Measurements from ENCODE around the gene AKIP1.
A peak's percentile ranks its signal among the peaks of the same experiment; 100 is the strongest.

AKIP1 gene

GRCh38 chr11:8908099-8908498, 2.9 kb upstream of the AKIP1 start:
- no peak overlapping the region for H3K4me3 ChIP-seq

GRCh38 chr11:8910649-8911026, 351 bp upstream of the AKIP1 start:
- TF ChIP-seq FOXP2 (optimal IDR thresholded peaks at IDR 0.05; ENCODE audit: control extremely low read depth, extremely low read length, insufficient read depth), result no peak
- no peak for TF ChIP-seq EZH2 (IDR thresholded peaks at IDR 0.05)
- TF ChIP-seq POLR2AphosphoS5 (IDR thresholded peaks at IDR 0.05; ENCODE audit: borderline replicate concordance, low read depth, low read length), result no peak
- DNase-seq (ENCODE audit: low read depth, low spot score), result no peak
- peak overlapping the region; percentile 70 for H3K4me3 ChIP-seq
- H3K36me3 ChIP-seq (ENCODE audit: insufficient read depth, low read length), result no peaks in the 10 kb centered on the region
- no peaks in the 10 kb centered on the region for H3K9me3 ChIP-seq (ENCODE audit: low read depth, low read length)
- no peak overlapping the region for H3K27ac ChIP-seq
- H3K9ac ChIP-seq (ENCODE audit: insufficient read length), result no peak overlapping the region

More at GRCh38 chr11:8908099-8908498, 2.9 kb upstream of the AKIP1 start:
- Histone ChIP-seq H3K36me3 (ENCODE audit: insufficient read depth, low read length) (no peaks in the 10 kb centered on the region), H3K27ac (no peak overlapping the region), H3K9me3 (ENCODE audit: low read depth, low read length) (no peaks in the 10 kb centered on the region), H3K9ac (ENCODE audit: insufficient read length) (no peak overlapping the region)
- DNase-seq (ENCODE audit: low read depth, low spot score), result no peak
- no peak for TF ChIP-seq EZH2 (IDR thresholded peaks at IDR 0.05)
- TF ChIP-seq POLR2AphosphoS5 (IDR thresholded peaks at IDR 0.05; ENCODE audit: borderline replicate concordance, low read depth, low read length), result no peak
- TF ChIP-seq FOXP2 (optimal IDR thresholded peaks at IDR 0.05; ENCODE audit: control extremely low read depth, extremely low read length, insufficient read depth), result no peak

GRCh38 chr11:8913961-8914660, 3.1 kb downstream of the AKIP1 start:
- no peak for TF ChIP-seq POLR2AphosphoS5 (IDR thresholded peaks at IDR 0.05; ENCODE audit: borderline replicate concordance, low read depth, low read length)
- no peak for TF ChIP-seq EZH2 (IDR thresholded peaks at IDR 0.05)
- TF ChIP-seq FOXP2 (optimal IDR thresholded peaks at IDR 0.05; ENCODE audit: control extremely low read depth, extremely low read length, insufficient read depth), result no peak
- no peak for DNase-seq (ENCODE audit: low read depth, low spot score)
- Histone ChIP-seq H3K9me3 (ENCODE audit: low read depth, low read length) (no peaks in the 10 kb centered on the region), H3K9ac (ENCODE audit: insufficient read length) (peak overlapping the region; percentile 35), H3K27ac (0 out of 2 replicates have a peak overlapping the region, but pooled peaks have one; percentile 55), H3K4me3 (no peak overlapping the region), H3K36me3 (ENCODE audit: insufficient read depth, low read length) (peaks cover 23% of the 10 kb centered on the region; the same call in 1 of the 2 replicates)

GRCh38 chr11:8914661-8915018, 3.7 kb downstream of the AKIP1 start:
- Histone ChIP-seq H3K4me3 (no peak overlapping the region), H3K9me3 (ENCODE audit: low read depth, low read length) (no peaks in the 10 kb centered on the region), H3K9ac (ENCODE audit: insufficient read length) (no peak overlapping the region), H3K27ac (no peak overlapping the region), H3K36me3 (ENCODE audit: insufficient read depth, low read length) (peaks cover 27% of the 10 kb centered on the region; the same call in 1 of the 2 replicates)
- no peak for DNase-seq (ENCODE audit: low read depth, low spot score)
- TF ChIP-seq FOXP2 (optimal IDR thresholded peaks at IDR 0.05; ENCODE audit: control extremely low read depth, extremely low read length, insufficient read depth) (no peak), EZH2 (IDR thresholded peaks at IDR 0.05) (no peak)

GRCh38 chr11:8917157-8917825, 6.3 kb downstream of the AKIP1 start:
- H3K9ac ChIP-seq (ENCODE audit: insufficient read length), result no peak overlapping the region
- no peak for TF ChIP-seq FOXP2 (optimal IDR thresholded peaks at IDR 0.05; ENCODE audit: control extremely low read depth, extremely low read length, insufficient read depth)
- TF ChIP-seq EZH2 (IDR thresholded peaks at IDR 0.05), result no peak
- no peak for TF ChIP-seq POLR2AphosphoS5 (IDR thresholded peaks at IDR 0.05; ENCODE audit: borderline replicate concordance, low read depth, low read length)
- no peak for DNase-seq (ENCODE audit: low read depth, low spot score)
- H3K9me3 ChIP-seq (ENCODE audit: low read depth, low read length), result no peaks in the 10 kb centered on the region
- peak overlapping the region; percentile 79 for H3K27ac ChIP-seq
- peak overlapping the region; percentile 50 for H3K4me3 ChIP-seq
- peaks cover 50% of the 10 kb centered on the region; the same call in 1 of the 2 replicates for H3K36me3 ChIP-seq (ENCODE audit: insufficient read depth, low read length)

- no peaks in the 10 kb centered on the region for H3K9me3 ChIP-seq (ENCODE audit: low read depth, low read length)
- DNase-seq (ENCODE audit: low read depth, low spot score), result no peak
- no peak overlapping the region for H3K27ac ChIP-seq
- H3K36me3 ChIP-seq (ENCODE audit: insufficient read depth, low read length), result peaks cover 44% of the 10 kb centered on the region; the same call in 1 of the 2 replicates
- no peak overlapping the region for H3K9ac ChIP-seq (ENCODE audit: insufficient read length)
- no peak overlapping the region for H3K4me3 ChIP-seq
- TF ChIP-seq FOXP2 (optimal IDR thresholded peaks at IDR 0.05; ENCODE audit: control extremely low read depth, extremely low read length, insufficient read depth) (no peak), EZH2 (IDR thresholded peaks at IDR 0.05) (no peak), POLR2AphosphoS5 (IDR thresholded peaks at IDR 0.05; ENCODE audit: borderline replicate concordance, low read depth, low read length) (no peak)
Measured at GRCh38 chr11:8922691-8923090, 11.7 kb downstream of the AKIP1 start.

- H3K9me3 ChIP-seq (ENCODE audit: low read depth, low read length), result no peaks in the 10 kb centered on the region
- DNase-seq (ENCODE audit: low read depth, low spot score), result no peak
- no peak for TF ChIP-seq POLR2AphosphoS5 (IDR thresholded peaks at IDR 0.05; ENCODE audit: borderline replicate concordance, low read depth, low read length)
- TF ChIP-seq FOXP2 (optimal IDR thresholded peaks at IDR 0.05; ENCODE audit: control extremely low read depth, extremely low read length, insufficient read depth), result no peak
- no peak for TF ChIP-seq EZH2 (IDR thresholded peaks at IDR 0.05)
- H3K4me3 ChIP-seq, result no peak overlapping the region
- no peak overlapping the region for H3K27ac ChIP-seq
- peaks cover 17% of the 10 kb centered on the region; the same call in 1 of the 2 replicates for H3K36me3 ChIP-seq (ENCODE audit: insufficient read depth, low read length)
- H3K9ac ChIP-seq (ENCODE audit: insufficient read length), result no peak overlapping the region
Measured at GRCh38 chr11:8925711-8926110, 14.7 kb downstream of the AKIP1 start.

GRCh38 chr11:8926236-8926635, 15.2 kb downstream of the AKIP1 start:
- Histone ChIP-seq H3K36me3 (ENCODE audit: insufficient read depth, low read length) (peaks cover 12% of the 10 kb centered on the region; the same call in 1 of the 2 replicates), H3K9me3 (ENCODE audit: low read depth, low read length) (no peaks in the 10 kb centered on the region), H3K27ac (no peak overlapping the region), H3K4me3 (no peak overlapping the region), H3K9ac (ENCODE audit: insufficient read length) (no peak overlapping the region)
- no peak for DNase-seq (ENCODE audit: low read depth, low spot score)
- TF ChIP-seq POLR2AphosphoS5 (IDR thresholded peaks at IDR 0.05; ENCODE audit: borderline replicate concordance, low read depth, low read length) (no peak), EZH2 (IDR thresholded peaks at IDR 0.05) (no peak), FOXP2 (optimal IDR thresholded peaks at IDR 0.05; ENCODE audit: control extremely low read depth, extremely low read length, insufficient read depth) (no peak)
